Activated CD8-positive, alpha-beta memory T cell treated with anti-CD3 and anti-CD28 coated beads, Interleukin-2, amount 50 U/mL, for 1 hour (primary cell): ENCODE measurements around the gene VGLL4.
"Not testable (repeated sequence)": the region's sequence is repeated elsewhere in the genome, so short reads cannot be mapped to it uniquely, and the experiment has no call there.

Experiments used
- DNase-seq: peaks from one replicate; pipeline ENCODE4 v3.0.0-alpha.2; 2020; ENCODE audit errors: extremely low read depth

Gene VGLL4

DNA sequence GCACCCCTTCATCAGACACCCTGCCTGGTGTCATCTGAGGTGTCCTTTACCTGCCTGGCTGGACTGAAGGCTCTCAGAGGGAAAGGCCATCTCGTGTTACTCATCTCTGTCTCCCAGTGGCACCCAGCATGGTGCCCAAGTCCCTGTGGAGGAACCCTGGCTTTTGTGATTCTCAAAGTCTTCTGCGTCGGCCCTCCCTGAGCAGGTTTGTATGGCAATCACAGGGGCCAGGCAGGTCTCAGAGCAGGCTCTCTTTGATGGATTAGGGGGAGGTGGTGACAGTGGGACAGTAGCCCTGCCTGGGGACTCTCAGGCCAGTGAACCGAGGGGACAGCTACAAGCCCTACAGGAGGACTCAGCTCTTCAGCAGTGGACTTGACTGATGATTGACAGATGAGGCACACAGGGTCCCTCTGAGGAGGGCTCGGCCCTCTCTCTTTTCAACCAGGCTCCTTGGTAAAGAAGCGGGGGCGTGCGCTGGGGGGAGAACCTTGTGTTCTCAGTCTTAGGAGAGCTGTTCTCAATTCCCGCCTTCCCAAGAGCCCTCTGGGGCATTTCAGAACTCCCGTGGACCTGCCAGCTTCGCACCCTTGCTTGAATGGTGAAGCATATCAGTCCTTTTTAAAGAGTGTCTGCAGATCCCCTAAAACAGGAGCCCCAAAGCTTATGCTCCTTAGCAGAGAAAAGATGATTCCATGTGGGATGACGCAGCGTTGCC, 108.3 kb downstream of the VGLL4 start:
- no peak for DNase-seq

DNA sequence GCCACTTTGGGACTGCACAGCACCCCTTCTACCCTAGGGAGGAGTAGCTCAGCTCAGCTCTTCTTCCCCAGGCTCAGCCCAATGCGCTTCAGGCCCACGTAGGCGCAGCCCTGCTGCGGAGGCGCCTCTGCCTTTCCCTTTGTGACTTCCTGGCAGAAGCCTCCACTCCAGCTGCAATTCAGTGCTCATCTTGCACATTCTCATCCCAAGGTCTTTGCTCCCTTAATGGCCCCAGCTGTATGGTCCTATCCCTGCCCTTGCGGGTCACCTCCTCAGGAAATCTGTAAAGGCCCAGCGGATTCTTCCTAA, 109.0 kb downstream of the VGLL4 start:
- DNase-seq, result no peak

DNA sequence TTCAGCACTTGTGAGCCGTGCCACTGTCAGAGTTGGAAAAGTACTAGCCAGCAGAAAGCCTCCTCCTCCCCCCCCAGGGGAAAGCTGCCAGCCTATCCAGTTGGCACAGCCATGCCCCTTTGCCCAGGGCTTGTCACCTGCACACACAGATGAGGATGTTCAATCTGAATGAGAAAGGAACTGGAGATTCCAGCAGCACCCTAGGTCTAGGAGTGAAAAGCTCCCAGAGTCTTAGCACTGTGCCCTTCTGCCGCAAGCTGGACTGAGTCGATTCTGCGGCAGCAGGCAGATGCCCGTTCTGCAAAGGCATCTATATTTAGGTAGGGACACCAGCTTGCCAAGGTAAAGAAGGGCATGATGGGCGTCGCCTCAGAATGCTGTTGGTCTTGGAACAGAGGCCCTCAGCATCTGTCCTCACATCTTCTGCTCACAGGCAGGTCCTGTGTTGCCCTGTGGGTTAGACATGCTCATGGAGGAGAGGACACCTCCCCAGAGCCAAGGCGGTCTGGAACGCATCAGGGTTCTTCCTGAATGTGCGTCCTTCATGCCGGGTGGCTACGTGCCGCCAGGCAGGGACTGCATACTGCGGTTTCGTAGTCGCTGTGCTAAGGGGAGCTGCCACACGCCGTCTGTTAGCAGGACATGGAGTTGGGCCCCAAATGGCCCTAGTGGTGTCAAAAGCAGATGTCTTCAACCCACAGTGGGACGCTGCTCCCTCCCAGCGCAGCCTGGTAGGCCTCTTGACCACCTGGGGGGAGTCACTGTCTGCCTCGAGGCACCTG, 109.5 kb downstream of the VGLL4 start:
- DNase-seq, result no peak

DNA sequence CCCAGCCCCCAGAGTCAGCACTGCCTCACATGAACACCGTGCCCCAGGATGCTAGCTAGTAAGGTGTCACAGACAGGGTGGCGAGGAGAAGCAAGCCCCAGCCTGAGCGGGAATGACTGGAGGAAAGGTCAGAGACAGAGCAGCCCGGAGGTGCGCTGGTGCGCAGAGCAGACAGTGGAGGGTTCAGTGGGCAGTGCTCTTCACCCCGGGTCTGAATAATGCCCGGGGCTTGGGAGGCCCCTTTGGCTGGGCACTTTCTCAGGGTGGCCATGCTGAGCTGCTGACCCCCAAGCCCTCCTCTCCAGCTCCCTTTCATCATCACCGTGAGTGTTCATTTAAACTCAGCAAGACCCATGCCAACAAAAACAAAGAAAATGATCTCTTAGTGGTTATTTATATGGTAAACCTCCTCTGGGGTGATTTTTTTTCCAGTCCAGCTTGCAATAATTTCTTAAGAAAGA, 110.8 kb downstream of the VGLL4 start:
- no peak for DNase-seq

DNA sequence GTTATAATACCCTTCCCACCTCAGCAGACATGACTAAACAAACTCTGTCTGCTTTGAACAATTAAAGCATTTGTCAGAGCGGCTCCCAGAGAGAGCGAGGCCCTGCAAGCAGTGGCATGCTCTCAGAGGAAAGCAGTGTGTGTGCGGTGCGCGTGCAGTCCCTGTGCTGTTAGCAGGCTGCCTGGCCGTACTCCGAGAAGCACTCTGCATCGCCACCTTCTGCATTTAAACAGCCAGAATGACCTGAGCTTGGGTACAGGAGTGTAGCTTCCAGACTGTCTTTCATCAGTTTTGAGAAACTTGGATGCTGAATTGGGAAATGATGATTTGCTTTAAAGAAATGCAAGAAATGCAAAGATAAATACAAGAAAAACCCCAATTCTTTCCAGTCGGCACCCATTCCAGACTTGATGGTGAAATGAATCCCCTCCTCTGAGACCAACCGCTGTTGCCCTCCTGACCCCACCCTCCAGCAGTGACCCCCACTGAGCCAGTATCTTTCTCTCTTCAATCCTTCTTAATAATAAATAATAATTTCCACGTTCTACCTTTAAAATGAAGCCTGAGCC, 113.5 kb downstream of the VGLL4 start:
- no peak for DNase-seq

DNA sequence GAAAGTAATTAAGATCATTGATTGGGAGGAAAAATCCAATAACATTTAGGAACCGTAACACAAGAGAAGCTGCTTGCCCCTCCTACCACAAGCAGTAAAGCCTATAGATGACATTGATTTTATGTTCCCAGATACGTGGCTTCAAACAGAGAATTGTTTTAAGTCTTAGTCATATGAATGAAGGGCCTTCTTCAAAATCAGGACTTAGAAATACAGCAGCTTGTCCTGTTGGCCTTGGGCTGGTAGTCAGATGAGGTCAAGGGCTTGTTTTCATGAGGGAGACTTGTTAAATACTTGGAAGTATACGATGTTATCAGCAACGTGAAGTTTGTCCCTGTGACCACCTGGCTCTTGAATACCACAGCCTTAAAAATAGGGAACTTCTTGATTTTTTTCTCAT, 114.4 kb downstream of the VGLL4 start:
- DNase-seq, result no peak

DNA sequence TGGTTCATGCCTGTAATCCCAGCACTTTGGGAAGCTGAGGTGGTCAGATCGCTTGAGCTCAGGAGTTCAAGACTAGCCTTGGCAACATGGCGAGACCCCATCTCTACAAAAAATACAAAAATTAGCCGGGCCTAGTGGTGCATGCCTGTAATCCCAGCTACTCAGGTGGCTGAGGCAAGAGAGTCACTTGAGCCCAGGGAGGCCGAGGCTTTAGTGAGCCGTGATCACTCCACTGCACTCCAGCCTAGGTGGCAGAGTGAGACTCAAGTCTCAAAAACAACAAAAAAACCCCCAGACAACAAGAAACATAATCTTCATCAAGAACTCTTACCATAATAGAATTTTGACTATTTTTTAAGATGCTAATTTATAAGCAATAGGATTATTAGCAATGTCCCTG, 117.6 kb downstream of the VGLL4 start:
- DNase-seq, result not testable (repeated sequence)

DNA sequence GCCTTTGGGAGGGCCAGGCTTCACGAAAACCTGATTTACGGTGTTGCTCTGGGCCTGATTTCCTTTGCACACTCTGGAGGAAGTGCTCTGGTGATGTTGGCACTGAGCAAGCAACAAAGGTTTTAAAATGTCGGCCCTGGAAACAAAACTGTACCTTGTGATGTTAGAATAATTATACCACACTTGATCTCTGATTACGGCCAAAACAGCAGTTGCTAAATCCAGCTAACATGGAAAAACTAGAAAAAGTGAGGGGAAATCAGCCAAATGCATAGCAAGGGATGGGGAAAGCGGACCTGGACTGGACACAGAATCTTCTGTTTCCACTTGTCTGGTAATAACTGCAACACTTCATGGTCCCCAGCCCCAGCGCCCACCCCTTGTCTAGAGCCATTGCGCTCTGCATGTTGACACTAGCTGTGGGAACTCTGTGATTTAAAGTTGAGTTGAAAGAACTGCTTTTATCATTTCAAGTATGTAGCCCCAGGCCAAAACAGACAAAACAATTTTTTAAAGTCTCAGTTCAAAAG, 120.1 kb downstream of the VGLL4 start:
- DNase-seq, result no peak

DNA sequence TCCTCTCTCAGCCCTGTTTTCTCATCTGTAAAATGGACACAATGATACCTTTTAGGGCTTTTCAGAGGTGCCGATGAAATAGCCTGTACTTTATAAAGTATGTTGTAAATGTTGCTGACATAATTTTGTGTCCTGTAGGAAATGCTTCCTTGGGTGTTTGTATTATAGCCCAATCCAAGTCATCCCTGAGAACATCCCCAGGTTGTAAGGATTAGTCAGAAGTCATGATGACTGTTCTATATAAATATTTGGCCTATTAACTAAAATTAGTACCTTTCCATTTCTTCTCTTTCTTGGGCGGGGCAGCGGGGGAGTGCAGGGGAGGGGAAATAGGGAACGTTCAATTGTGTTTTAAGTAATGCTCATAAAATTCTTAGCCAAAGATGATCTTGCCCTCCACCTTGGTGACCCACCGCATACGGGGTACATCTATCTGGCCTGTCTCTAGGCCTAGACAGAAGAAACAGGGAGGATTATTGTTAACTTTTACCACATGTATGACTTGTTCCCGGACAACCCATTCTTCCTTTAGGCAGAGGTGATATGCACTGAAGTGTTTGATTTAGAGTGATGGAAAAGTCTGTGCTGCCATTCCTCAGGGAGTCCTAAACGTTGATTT, 120.7 kb downstream of the VGLL4 start:
- no peak for DNase-seq

DNA sequence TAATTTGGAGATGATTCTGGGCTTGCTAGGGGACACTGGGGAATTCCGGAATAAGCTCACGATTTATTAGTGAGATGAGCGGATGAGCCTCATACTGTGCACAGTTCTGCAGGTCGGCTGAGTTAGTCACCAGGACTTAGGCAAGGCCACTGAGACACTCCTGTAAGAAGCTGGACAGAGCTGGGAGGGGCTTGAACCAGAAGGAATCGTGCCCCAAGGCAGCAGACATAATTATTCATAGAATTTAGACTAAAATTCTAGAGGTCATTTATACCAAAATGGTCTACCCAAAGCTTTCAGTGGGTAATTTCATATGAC, 121.4 kb downstream of the VGLL4 start:
- DNase-seq, result no peak

DNA sequence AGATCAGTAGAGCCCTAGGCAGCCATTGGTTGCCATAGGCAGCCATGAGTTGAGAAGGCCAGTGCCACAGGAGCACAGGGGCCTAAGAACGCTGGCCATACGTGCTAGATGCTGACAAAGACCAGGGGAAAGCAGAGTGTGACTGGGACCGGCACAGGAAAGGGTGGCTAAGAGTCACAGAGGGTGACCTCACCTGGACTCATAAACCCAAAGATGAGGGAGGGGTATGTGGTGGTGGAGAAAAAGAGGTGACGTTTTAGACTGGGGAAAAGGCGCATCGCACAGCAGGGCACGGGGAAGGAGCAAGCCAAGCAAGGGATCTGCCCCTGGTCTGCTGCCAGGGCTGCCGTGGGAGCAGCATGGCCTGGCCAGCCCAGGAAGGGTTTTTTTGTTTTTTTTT, 122.5 kb downstream of the VGLL4 start:
- no peak for DNase-seq

DNA sequence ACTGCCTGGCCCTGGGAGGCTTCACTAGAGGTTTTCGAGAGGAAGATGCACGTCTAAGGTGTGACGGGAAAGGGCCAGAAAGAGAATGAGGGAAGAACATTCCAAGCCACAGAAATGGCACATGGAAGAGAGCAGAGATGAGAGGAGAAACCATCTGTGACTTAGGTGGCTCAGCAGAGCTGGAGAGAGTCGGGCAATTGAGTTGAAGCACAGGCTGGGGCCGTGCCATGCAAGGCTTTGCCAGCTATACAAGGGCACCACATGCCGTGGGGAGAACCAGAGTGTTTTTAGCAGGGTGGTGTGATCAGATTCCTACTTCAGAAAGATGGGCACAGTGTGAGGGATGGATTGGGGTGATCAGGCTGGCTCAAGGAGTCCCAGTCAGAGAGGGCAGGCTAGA, 126.1 kb downstream of the VGLL4 start:
- no peak for DNase-seq

DNA sequence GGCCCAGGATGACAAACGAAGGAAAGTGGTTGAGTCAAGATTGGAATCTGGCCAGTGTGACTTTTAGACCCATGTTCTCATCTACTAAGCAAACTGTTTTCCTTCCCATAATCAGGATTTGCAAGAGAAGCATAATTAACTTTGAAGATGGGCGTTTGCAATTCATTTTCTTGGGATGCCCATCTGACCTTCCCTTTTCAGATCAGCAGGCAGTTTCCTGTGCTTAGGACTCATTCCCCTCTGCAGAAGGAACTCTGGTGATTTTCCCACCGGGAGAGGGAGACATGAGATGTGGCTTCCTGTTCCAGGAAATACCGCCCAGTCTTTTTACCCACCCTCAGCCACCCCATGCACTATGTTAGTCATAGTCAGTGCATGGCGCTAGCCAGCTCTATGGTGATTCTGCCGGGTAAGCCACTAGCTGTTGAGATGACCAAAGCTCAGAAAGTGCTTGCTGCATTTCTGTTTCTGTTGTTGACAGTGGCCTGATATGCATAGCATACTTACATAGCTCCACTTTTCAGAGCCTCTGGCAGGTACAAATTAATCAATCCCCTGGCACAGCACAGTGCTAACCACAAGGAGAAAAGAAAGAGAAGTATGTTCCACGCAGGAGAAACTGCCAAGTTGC, 129.4 kb downstream of the VGLL4 start:
- no peak for DNase-seq

DNA sequence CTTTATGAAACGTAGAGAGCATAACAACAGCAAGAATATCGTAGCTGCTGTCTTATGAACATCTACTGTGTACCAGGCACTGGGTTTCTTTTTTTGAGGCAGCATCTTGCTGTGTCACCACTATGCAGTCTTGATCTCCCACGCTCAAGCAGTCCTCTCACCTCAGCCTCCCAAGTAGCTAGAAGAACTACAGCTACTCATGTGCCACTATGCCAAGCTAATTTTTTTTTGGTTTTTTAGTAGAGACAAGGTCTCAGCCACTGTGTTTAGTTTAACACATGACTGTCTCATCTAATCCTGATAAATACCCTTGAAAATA, 129.9 kb downstream of the VGLL4 start:
- DNase-seq, result no peak

DNA sequence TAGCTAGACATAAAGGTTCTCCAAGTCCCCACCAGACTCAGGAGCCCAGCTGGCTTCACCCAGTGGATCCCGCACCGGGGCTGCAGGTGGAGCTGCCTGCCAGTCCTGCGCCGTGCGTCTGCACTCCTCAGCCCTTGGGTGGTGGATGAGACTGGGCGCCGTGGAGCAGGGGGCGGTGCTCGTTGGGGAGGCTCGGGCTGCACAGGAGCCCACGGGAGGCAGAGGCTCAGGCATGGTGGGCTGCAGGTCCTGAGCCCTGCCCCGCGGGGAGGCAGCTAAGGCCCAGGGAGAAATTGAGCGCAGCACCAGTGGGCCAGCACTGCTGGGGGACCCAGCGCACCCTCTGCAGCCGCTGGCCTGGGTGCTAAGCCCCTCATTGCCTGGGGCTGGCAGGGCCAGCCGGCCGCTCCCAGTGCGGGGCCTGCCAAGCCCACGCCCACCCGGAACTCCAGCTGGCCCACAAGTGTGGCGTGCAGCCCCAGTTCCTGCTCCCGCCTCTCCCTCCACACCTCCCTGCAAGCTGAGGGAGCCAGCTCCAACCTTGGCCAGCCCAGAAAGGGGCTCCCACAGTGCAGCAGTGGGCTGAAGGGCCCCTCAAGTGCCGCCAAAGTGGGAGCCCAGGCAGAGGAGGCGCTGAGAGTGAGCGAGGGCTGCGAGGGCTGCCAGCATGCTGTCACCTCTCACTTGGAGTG, 130.4 kb downstream of the VGLL4 start:
- not testable (repeated sequence) for DNase-seq

DNA sequence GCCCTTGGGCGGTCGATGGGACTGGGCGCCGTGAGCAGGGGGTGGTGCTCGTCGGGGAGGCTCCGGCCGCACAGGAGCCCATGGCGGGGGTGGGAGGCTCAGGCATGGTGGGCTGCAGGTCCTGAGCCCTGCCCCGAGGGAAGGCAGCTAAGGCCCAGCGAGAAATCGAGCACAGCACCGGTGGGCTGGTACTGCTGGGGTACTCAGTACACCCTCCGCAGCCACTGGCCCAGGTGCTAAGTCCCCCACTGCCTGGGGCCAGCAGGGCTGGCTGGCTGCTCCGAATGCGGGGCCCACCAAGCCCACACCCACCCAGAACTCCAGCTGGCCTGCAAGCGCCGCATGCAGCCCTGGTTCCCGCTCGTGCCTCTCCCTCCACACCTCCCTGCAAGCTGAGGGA, 132.1 kb downstream of the VGLL4 start:
- not testable (repeated sequence) for DNase-seq

DNA sequence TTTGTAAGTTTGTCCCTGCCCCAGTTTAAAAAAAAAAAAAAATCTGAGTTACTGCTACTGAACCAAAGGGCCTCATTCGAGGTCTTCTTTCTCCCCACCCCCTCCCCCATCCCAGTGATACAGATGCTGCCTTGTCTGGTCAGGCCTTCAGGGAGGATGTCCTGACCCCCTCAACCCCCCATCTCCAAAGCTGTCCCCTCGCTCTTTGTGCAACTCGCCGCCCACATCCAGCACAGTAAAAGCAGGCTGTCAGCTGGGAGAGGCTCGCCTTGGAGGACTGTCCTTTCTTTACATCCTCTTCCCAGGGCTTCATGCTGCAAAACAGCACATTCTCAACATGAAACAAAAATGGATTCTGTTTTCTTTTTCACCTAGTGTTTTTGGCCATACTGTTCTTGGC, 133.4 kb downstream of the VGLL4 start:
- DNase-seq, result no peak

DNA sequence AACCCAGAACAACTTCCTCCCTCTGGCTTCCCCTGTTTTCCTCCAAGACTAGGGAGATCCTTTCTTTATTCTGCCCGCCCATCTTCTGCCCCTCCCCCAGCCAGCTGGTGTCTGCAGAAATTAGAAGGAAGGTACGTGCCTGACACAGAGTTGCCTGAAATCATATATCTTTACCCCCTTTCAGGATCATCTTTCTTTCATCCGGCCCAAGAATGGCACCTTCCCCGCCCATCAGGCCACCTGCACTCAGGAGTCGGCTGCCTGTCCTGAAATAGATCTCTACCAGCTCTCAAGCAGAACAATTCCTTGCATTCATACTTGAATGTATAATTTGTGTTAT, 133.7 kb downstream of the VGLL4 start:
- no peak for DNase-seq

DNA sequence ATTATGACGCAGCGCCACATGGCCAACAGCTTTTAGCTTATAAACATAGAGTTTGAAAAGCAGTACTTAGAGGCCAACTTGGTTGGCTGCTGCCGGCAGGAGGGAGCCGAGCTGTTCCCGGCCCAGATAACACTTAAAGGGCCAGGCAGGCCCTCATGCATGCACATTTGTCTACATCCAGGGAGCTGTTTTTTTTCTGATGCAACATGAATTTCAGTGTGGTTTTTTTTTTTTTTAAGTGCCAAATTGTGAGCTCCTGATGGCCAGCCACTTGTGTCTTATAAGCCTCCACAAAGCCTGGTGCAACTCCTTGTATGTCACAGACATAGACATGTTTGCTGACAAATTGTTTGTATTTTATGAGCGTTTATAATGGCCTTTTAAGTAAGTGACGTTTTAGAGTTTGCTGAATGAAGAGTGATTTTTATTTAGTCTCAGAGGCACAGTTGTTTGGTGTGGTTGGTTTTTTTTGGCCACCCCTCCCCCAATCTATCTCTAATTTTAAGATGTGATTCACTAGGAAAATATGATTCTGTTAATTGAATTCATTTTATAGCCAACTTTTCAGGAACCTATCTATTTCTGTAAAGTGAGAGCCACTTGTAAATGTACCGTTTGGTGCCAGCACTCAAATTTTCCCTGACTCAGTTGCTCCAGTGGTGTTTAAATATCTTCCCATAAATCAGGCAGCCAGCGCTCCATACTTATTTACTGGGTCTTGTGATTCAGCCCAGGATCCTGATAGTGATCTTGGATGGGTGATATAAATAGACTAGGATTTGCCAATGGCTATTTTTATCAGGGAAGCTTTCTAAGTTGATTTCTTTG, 134.3 kb downstream of the VGLL4 start:
- no peak for DNase-seq

DNA sequence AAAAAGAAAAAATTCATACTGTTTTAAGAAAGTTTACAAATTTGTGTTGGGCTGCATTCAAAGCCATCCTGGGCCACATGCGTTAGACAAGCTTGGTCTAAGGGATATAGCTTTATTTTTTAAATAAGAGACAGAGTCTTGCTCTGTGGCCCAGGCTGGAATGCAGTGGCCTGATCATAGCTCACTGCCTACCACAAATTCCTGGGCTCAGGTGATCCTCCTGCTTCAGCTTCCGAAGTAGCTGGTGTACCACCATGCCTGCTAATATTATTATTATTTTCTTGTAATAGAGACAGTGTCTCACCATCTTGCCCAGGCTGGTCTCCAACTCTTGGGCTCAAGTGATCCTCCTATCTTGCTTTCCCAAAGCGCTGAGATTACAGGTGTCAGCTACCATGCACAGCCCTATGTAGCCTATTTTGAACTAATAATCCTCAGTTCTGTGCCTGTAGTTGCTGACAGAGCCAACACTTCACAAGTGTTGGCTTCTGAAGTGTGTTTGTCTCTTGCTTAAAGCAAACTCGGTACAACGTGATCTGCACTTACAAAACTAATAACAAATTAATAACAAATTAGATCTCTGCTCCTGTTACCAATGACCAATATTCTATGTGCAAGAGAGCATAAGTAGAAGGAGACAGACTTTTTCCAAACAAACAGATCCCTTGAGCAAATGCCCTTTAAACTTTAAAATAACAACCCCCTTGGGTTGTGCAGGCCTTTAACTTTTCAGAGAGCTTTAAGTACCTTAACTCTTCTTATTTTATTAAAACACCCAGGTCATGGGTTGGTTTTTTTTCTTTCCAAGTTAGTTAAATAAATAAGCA, 135.2 kb downstream of the VGLL4 start:
- DNase-seq, result no peak
